K562 (cell line): Measurements from ENCODE around the gene NDFIP1. TPM values are rescaled to one million over a fixed set of nuclear protein-coding genes. Genes with fewer than 3 reads are reported as not detected.

Source experiments
- BRD9 ChIP-seq: fragments of 450-650 bp; IDR thresholded peaks from 2 replicates; pipeline ENCODE4 v1.6.1; 2018; ENCODE audit warnings: low read depth; ENCODE audit not compliant: partially characterized antibody
- CREB1 ChIP-seq, 2 experiments: sonication (generic) in 1 of 2; formaldehyde crosslinking in 1 of 2; IDR thresholded peaks; 2 replicates each; pipeline versions ENCODE4 v1.6.1 to v1.8.0; 2012 to 2022; ENCODE audit warnings: inconsistent platforms in 1 of 2, mild to moderate bottlenecking in 1 of 2, missing genetic modification reagents in 1 of 2, moderate library complexity in 1 of 2
- EP300 ChIP-seq: IDR thresholded peaks from 2 replicates; pipeline ENCODE4 v1.6.1; 2012; ENCODE audit warnings: low read length, improper control_type of control experiment
- EZH2 ChIP-seq: IDR thresholded peaks from 2 replicates; pipeline ENCODE4 v1.6.1; 2012; ENCODE audit warnings: low read depth, mild to moderate bottlenecking, inconsistent platforms, low read length, borderline replicate concordance
- IRF2 ChIP-seq: sonication (generic); formaldehyde crosslinking; IDR thresholded peaks from 2 replicates; pipeline ENCODE4 v1.8.1; 2022; ENCODE audit warnings: mild to moderate bottlenecking, missing genetic modification reagents
- MAZ ChIP-seq, 2 experiments: fragments of 450-650 bp in 1 of 2; sonication (generic) in 1 of 2; formaldehyde crosslinking; IDR thresholded peaks in 1 of 2; conservative IDR thresholded peaks in 1 of 2; 2 replicates each; pipeline versions ENCODE4 v1.4.0 to v1.5.0; 2020; ENCODE audit warnings: mild to moderate bottlenecking in 1 of 2, missing genetic modification reagents in 1 of 2
- PHF21A ChIP-seq: fragments of 450-650 bp; IDR thresholded peaks from 2 replicates; pipeline ENCODE4 v1.6.1; 2017; ENCODE audit warnings: low read depth, borderline replicate concordance
- SMAD4 ChIP-seq: fragments of 250-450 bp; sonication (Bioruptor Pico); conservative IDR thresholded peaks from 2 replicates; pipeline ENCODE4 v1.8.0; 2021; ENCODE audit warnings: inconsistent platforms, mild to moderate bottlenecking, moderate library complexity
- SMARCB1 ChIP-seq: IDR thresholded peaks from 2 replicates; pipeline ENCODE4 v1.6.1; 2011; ENCODE audit warnings: improper control_type of control experiment, low read depth; ENCODE audit not compliant: insufficient read length
- ZNF212 ChIP-seq: fragments of 450-650 bp; formaldehyde crosslinking; IDR thresholded peaks from 2 replicates; pipeline ENCODE4 v1.4.0; 2020; ENCODE audit warnings: mild to moderate bottlenecking
- polyA plus RNA-seq, 8 experiments: library from polyadenylated mRNA; depleted of rRNA in 4 of 8; stranded (reverse) in 5 of 8; unstranded in 3 of 8; fragments of >200 nt; fragmentation: Nextera tagmentation in 2 of 8; fragmentation: Illumina TruSeq in 1 of 8; extraction: Ambion mirVana in 2 of 8; extraction: Trizol in 1 of 8; gene quantifications; 2 replicates each; pipeline versions ENCODE4 v1.2.1 to v1.2.3, GENCODE V29; 2011 to 2014; ENCODE audit warnings: inconsistent platforms in 1 of 8, missing spikeins in 1 of 8
- total RNA-seq, 7 experiments: library from RNA; depleted of rRNA in 6 of 7; stranded (reverse); fragments of >200 nt in 6 of 7; fragmentation: Illumina TruSeq in 2 of 7; extraction: Trizol in 2 of 7; gene quantifications; 2 replicates each; pipeline versions ENCODE4 v1.2.1 to v1.2.3, GENCODE V29; 2011 to 2021; ENCODE audit warnings: low replicate concordance in 1 of 7
- TF ChIP-seq, protein P1 (sequence below): fragments of 450-650 bp; IDR thresholded peaks from 2 replicates; pipeline ENCODE4 v1.6.1; 2016; ENCODE audit warnings: borderline replicate concordance
- TF ChIP-seq, protein P2 (sequence below): fragments of 450-650 bp; formaldehyde crosslinking; IDR thresholded peaks from 2 replicates; pipeline ENCODE4 v1.4.0; 2020; ENCODE audit warnings: mild to moderate bottlenecking
- TF ChIP-seq, protein P3 (sequence below): fragments of 450-650 bp; formaldehyde crosslinking; conservative IDR thresholded peaks from 2 replicates; pipeline ENCODE4 v1.4.0; 2022; ENCODE audit warnings: mild to moderate bottlenecking, missing genetic modification characterization
- TF ChIP-seq, protein P4 (sequence below): fragments of 250-450 bp; sonication (Bioruptor Pico); IDR thresholded peaks from 2 replicates; pipeline ENCODE4 v1.4.0; 2020; ENCODE audit warnings: mild to moderate bottlenecking, moderate library complexity
- TF ChIP-seq, protein P5 (sequence below): fragments of 250-450 bp; sonication (Bioruptor Pico); IDR thresholded peaks from 2 replicates; pipeline ENCODE4 v1.8.0; 2022; ENCODE audit warnings: inconsistent platforms, mild to moderate bottlenecking, moderate library complexity, borderline replicate concordance

The NDFIP1 gene
- total and polyA plus RNA-seq, 9 of the 15 experiments (the other 6 are each of a cell fraction or from before 2014, with no cell fraction given): 5.3 to 37.5 (median 31.9) TPM

DNA sequence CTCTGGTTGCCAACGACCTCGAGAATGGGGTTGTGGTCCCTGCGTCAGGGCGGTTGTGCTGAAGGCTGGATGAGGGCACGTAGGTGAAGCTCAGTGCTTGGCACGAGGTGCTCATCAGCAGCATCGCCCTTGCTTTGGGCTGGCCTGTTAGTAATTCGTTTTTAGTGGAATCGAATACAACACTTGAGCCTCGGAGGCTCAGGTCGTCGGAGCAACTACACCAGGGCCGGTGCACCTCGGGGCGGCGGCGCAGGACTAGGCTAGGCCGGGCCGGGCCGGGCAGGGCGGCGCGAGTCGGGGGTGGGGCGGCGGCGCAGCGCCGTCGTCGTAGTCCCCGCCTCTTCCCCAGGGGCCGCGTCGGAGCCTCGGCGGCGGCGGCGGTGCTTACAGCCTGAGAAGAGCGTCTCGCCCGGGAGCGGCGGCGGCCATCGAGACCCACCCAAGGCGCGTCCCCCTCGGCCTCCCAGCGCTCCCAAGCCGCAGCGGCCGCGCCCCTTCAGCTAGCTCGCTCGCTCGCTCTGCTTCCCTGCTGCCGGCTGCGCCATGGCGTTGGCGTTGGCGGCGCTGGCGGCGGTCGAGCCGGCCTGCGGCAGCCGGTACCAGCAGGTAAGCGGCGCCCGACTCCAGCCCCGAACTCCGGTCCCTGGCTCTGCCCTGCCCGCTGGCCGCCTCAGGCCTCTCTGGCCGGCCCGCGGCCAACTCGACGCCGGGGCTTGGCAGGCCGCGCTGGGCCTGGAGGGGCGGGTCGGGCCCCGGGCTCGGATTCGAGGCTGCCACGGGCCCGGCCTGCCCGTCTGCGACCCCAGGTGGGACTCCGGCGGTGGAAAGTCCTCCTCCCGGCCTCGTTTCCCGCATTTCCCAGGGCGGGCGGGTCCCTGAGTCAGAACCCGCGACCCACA lies at the start of gene NDFIP1 (continued):
- TF ChIP-seq, protein P1, sequence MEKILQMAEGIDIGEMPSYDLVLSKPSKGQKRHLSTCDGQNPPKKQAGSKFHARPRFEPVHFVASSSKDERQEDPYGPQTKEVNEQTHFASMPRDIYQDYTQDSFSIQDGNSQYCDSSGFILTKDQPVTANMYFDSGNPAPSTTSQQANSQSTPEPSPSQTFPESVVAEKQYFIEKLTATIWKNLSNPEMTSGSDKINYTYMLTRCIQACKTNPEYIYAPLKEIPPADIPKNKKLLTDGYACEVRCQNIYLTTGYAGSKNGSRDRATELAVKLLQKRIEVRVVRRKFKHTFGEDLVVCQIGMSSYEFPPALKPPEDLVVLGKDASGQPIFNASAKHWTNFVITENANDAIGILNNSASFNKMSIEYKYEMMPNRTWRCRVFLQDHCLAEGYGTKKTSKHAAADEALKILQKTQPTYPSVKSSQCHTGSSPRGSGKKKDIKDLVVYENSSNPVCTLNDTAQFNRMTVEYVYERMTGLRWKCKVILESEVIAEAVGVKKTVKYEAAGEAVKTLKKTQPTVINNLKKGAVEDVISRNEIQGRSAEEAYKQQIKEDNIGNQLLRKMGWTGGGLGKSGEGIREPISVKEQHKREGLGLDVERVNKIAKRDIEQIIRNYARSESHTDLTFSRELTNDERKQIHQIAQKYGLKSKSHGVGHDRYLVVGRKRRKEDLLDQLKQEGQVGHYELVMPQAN: no peak
- TF ChIP-seq ZNF212 (CRISPR knock-in tag) (no peak), MAZ (CRISPR knock-in tag; conservative IDR thresholded peaks at IDR 0.05 in 1 of 2, IDR thresholded peaks at IDR 0.05 in 1 of 2) (peak; percentile 13 to 77; a peak in 3 of 4 replicates), IRF2 (CRISPR knock-in tag) (0 out of 2 replicates have a peak, but pooled peaks have one; percentile 64), EZH2 (no peak), SMAD4 (CRISPR knock-in tag) (peak; percentile 84), CREB1 (IDR thresholded peaks at IDR 0.05) (peak; percentile 59), CREB1 (CRISPR knock-in tag; IDR thresholded peaks at IDR 0.05) (no peak; the same call in 1 of the 2 replicates), EP300 (no peak), PHF21A (no peak), SMARCB1 (no peak), BRD9 (peak; percentile 54)
- TF ChIP-seq, protein P2, sequence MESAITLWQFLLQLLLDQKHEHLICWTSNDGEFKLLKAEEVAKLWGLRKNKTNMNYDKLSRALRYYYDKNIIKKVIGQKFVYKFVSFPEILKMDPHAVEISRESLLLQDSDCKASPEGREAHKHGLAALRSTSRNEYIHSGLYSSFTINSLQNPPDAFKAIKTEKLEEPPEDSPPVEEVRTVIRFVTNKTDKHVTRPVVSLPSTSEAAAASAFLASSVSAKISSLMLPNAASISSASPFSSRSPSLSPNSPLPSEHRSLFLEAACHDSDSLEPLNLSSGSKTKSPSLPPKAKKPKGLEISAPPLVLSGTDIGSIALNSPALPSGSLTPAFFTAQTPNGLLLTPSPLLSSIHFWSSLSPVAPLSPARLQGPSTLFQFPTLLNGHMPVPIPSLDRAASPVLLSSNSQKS (CRISPR knock-in tag): no peak
- TF ChIP-seq, protein P3, sequence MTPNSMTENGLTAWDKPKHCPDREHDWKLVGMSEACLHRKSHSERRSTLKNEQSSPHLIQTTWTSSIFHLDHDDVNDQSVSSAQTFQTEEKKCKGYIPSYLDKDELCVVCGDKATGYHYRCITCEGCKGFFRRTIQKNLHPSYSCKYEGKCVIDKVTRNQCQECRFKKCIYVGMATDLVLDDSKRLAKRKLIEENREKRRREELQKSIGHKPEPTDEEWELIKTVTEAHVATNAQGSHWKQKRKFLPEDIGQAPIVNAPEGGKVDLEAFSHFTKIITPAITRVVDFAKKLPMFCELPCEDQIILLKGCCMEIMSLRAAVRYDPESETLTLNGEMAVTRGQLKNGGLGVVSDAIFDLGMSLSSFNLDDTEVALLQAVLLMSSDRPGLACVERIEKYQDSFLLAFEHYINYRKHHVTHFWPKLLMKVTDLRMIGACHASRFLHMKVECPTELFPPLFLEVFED (CRISPR knock-in tag): no peak
- TF ChIP-seq, protein P4, sequence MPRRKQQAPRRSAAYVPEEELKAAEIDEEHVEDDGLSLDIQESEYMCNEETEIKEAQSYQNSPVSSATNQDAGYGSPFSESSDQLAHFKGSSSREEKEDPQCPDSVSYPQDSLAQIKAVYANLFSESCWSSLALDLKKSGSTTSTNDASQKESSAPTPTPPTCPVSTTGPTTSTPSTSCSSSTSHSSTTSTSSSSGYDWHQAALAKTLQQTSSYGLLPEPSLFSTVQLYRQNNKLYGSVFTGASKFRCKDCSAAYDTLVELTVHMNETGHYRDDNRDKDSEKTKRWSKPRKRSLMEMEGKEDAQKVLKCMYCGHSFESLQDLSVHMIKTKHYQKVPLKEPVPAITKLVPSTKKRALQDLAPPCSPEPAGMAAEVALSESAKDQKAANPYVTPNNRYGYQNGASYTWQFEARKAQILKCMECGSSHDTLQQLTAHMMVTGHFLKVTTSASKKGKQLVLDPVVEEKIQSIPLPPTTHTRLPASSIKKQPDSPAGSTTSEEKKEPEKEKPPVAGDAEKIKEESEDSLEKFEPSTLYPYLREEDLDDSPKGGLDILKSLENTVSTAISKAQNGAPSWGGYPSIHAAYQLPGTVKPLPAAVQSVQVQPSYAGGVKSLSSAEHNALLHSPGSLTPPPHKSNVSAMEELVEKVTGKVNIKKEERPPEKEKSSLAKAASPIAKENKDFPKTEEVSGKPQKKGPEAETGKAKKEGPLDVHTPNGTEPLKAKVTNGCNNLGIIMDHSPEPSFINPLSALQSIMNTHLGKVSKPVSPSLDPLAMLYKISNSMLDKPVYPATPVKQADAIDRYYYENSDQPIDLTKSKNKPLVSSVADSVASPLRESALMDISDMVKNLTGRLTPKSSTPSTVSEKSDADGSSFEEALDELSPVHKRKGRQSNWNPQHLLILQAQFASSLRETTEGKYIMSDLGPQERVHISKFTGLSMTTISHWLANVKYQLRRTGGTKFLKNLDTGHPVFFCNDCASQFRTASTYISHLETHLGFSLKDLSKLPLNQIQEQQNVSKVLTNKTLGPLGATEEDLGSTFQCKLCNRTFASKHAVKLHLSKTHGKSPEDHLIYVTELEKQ (CRISPR knock-in tag): no peak
- TF ChIP-seq, protein P5, sequence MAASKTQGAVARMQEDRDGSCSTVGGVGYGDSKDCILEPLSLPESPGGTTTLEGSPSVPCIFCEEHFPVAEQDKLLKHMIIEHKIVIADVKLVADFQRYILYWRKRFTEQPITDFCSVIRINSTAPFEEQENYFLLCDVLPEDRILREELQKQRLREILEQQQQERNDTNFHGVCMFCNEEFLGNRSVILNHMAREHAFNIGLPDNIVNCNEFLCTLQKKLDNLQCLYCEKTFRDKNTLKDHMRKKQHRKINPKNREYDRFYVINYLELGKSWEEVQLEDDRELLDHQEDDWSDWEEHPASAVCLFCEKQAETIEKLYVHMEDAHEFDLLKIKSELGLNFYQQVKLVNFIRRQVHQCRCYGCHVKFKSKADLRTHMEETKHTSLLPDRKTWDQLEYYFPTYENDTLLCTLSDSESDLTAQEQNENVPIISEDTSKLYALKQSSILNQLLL (CRISPR knock-in tag): no peak
